ENCODE data around the gene IL4I1.

- TF ChIP-seq CTCF (IDR thresholded peaks at IDR 0.05; ENCODE audit: low read depth, low read length, missing input control) (no peak), REST (IDR thresholded peaks at IDR 0.05) (no peak), YY1 (IDR thresholded peaks at IDR 0.05) (no peak), JUND (IDR thresholded peaks at IDR 0.05) (no peak), GABPA (IDR thresholded peaks at IDR 0.05 in 1 of 2, conservative IDR thresholded peaks at IDR 0.05 in 1 of 2) (no peak), MAX (IDR thresholded peaks at IDR 0.05) (no peak), EGR1 (IDR thresholded peaks at IDR 0.05; ENCODE audit: low read depth in 2 of 2) (no peak), ZBTB33 (IDR thresholded peaks at IDR 0.05) (no peak)
Measured at GRCh38 chr19:49883094-49883493, 13.6 kb downstream of the IL4I1 start.

All from liver (tissue), 3 donors.